HuH-7 (cell line): Measurements from ENCODE around the gene CCNY.

Experiments used
- DNase-seq: peaks from one replicate; pipeline ENCODE4 v3.0.0; 2011; ENCODE audit warnings: low spot score

Gene CCNY

DNA sequence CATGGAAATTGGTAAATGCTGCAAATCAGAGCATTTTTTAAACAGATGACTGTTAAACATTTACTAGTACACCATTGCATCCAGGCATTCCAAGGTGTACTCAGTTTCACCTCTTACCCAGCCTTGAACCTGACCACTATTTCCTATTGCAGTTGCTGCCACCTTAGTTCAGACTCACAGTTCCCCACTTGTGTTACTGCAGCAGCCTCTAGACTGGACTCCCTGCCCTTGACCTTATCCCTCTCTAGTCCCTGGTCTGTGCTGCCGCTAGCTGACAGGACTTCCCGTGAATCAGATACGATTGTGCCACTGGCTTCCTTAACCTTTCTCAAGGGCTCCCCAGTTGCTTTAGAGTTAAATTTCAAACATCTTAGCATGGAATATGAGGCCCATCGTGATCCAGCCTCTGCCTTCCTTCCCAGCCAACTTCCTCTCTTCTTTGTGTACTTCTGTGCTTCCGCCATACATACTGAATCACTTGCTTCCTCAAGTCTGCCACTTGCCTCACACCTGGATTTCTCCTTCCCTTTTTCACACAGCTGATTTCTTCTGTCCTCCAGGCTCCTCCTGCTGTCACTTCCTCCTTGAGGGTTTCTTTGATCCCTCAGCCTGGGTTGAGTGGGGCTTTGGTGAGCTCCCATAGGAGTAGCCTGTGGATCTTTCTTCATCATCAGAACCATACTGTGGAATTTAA, 150.1 kb downstream of the CCNY start:
- DNase-seq: no peak

DNA sequence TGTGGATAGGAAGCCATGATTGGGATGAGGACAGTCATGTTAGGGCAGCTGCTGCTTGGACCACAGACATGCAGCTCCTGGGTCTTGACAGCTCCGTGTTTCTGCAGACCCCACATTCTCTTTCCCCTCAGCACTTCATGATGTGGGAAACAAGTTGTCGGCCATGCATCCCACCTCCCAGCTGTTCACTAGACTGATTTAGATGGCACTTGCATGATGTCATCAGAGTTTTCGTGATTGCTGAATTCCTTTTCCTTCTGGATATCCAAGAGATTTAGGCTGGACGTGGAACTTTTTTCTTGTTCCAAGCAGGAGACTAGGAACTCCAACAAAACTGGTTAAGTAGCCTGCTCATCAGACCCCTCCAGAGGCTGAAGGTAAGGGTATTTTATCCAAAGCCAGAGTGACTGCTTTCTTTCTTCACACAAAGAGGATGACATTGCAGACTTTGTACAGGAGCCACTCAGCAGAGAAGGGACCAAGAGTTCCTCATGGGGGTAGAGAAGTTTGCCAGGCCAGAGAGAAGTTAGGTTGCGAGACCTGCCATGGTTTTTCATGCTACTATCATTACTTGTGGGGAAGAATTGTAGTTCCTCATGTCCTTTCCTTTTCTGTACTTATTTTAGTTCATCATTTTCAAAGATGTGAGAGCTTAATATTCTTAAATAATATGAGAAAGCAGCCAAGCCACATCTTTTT, 151.2 kb downstream of the CCNY start:
- no peak for DNase-seq

GRCh38 chr10:35488228-35488627, 151.9 kb downstream of the CCNY start:
- DNase-seq: no peak

- DNase-seq: no peak
Observed at GRCh38 chr10:35492386-35493195, 156.3 kb downstream of the CCNY start.

GRCh38 chr10:35493196-35494118, 157.1 kb downstream of the CCNY start:
- no peak for DNase-seq

DNA sequence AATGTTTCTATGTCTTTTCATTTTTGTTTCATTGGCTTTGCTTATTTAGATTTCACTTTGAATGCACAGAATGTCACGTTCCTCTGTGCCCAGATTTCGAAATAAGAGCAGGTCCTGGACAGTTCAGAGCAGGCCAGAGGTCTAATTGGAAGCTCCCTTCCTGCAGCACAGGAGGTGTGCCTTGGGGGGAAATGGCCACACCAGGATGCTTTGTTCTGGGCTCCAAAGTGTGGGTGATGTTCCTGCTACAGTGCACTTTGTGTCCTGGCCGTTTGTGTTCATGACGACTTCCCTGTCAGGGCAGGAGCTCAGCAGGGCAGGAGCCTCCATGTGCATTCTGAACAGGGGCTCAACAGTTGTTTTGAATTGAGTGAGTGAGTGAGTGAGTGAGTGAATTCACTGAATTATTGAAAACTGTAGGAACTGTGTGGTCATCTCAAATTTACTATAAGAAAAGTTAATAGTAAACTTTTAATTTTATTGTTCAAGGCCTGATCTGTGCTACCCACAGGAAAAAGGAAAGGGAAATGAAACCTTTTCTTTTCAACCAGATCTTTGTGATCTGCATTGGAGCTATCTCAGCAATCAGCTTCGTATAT, 159.3 kb downstream of the CCNY start:
- DNase-seq: no peak

GRCh38 chr10:35497909-35498308, 161.6 kb downstream of the CCNY start:
- DNase-seq: no peak

DNA sequence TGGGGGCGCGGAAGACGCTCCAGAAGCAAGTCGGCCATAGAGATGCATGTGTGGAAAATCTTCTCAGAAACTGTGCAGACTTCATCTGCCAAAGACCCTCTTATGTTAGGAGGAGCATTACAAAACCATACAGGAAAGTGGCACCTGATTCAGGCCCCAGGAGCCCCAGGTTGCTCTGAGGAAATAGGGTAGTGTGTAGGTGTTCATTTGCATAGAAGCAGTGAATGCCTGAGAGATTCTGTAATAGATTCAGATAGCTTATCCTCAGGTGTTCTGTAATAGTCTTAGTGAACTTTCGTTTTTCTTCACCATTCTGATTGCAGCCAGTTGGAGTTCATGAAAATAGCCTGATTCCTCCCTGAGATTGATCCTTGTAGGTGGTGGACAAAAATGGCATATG, 162.4 kb downstream of the CCNY start:
- no peak for DNase-seq

DNA sequence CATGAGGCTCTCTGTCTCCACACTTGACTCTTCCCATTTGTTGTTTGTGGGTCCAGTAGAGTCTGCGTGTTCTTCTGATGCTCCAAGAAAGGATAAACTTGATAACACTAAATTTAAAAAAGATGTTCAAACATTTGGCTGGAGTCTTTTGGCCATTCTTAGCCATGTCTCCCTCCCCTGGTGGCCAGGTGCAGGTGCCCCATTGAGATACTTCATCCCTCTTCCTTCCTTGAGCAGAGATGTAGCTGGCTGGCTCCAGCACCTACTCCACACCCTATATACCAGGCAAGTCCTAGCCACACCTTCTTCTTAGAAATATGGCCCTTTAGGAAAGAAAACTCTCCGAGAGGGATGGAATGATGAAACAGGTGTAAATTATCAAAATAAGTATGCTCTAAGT, 165.6 kb downstream of the CCNY start:
- DNase-seq: no peak

- DNase-seq: no peak
Observed at GRCh38 chr10:35502692-35503091, 166.4 kb downstream of the CCNY start.

DNA sequence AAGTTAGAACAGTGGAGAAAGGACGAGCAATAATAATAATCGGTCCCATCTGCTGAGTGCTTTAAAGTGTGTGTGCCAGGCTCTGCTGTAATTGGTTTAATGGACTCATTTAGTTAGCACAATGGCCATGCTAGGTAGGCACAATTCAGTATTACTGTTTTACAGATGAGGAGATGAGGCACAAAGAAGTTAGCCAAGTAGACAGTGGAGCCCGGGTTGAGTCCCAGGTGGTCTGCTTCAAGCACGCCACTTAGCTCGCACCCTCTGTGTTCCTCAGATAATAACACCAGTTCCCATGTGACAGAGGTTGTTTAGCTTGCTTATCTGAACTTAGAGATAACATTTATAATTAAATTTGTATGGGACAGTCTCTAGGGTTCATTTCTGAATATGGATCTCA, 167.3 kb downstream of the CCNY start:
- DNase-seq: no peak

- DNase-seq: peak; percentile 25
Observed at GRCh38 chr10:35504132-35504531, 167.8 kb downstream of the CCNY start.

DNA sequence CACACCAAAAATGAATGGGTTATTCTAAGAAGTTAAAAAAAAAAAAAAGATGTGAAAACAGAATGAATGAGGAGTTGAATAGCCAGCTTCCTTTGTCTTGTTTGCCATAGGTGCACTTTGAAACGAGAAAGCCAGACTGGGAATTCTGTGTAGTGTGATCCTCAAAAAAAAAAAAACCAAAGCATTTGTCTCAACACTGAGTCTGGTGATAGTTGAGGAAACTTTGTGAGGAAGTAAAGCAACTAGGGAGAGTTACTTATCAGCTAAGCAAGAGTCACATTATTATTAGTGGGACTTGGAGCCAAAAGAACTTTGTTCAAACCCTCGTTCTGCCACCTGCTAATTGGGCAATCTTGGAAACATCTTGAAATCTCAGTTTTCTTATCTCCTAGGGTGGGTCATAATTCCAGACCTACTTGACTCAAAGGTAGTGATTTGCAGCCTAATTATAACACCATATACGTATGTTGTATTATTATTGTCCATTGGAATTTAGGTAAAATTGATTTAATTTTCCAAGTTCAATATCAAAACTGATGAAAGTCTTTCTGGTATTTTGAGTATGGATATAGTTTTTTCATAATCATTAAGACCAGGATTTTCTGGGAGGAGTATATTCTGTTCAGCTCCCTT, 169.0 kb downstream of the CCNY start:
- DNase-seq: no peak

DNA sequence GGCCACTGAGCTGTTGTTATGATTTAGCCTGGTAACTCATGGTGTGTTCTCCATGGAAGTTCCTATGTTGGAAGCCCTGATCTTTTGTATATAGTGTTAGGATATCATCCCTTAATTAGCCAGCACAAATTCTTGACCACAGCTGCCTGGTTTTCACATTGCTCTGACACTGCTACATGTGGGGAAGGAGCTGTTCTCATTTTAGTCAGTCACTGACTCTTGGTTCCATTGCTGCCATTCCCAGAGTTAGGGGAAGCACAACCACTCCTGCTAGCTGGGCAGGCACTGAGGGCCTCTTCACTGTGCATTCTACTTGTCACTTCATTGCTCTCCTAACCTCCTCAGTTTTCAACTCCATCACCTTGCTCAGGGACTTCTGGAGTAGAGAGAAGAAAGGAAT, 170.4 kb downstream of the CCNY start:
- DNase-seq: no peak

- no peak for DNase-seq
Observed at GRCh38 chr10:35507519-35508109, 171.3 kb downstream of the CCNY start.

GRCh38 chr10:35508647-35509046, 172.3 kb downstream of the CCNY start:
- no peak for DNase-seq

- no peak for DNase-seq
Observed at GRCh38 chr10:35510891-35511290, 174.6 kb downstream of the CCNY start.

DNA sequence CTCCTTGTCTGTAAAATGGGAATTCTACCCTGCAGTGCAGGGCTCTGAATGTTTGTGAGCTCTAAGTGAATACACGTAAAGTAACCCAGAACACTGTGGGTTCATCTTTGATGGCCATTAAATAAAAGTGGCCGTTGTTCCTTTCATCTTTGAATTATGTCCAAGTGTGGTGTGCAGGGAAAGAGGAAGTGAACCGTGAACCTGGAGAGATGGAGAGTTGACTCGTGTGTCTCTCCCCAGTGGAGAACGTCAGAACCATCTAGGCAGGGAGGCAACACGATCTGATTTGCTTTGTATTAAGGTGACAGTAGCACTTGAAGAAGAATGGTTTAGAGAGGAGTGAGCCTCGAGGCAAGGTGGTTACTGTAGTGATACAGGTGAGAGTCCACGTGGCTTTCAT, 175.3 kb downstream of the CCNY start:
- no peak for DNase-seq

DNA sequence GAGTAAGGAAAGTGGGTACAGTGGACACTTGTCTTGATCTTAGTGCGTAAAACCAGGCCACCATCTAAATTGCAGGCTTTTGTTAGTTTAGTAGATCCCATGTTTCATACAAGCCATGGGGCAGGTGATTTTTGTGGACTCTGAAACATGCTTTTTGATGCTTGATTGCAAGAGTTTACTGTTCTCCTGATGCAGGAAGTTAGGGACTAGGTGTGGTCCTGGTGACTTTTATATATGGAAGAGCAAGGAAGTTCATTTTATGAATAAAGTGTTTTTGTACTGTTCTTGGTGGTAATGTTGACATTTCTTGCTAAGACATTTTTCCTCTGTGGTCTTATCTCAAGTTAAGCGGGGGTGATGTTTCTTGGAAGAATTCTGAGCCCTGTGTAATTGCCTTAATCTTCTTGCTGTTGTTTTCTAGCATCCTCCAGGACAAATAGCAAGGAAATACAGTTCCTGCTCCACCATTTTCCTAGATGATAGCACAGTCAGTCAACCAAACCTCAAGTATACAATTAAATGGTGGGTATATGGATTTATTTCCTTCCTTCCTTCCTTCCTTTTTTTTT, 179.9 kb downstream of the CCNY start:
- DNase-seq: no peak

DNA sequence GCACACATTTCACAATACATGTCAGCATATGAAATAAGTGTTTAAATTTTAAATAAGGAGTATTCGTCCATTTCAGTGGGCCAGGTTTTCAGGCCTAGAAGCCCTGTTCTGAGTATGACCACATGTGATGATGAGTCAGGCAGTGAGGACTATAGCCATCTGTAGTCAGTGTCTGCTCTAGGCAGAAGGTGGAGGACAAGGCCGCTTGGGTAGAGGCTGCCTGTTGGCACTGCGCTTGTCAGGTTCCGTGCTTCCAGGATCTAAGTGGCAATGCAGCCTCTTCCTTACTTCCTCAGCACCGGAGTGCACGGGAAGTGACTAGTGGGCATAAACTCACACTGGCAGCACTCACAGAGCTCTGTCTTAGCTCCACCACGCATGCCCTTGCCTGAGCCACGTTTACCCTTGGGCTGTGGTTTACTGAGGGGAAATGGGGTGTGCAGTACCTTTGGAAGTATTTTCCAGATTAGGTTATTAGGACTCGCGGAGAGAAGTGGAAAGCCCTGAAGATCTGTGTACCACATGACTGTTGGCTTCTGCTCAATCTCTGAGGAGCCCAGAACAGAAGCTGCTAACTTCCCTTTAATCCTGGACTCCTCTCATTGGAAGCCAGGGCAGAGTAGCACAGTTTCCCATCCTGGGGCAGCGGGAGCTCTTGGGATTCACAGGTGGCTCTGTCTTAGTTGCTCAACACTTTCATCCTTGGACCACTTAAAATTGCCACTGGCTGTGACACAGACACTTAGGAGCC, 181.3 kb downstream of the CCNY start:
- DNase-seq: no peak
